Psoas muscle (tissue), 8 donors: ENCODE measurements around the gene OR4K2. TPM values are rescaled to one million over a fixed set of nuclear protein-coding genes. Genes with fewer than 3 reads are reported as not detected.

Experiments
- ATAC-seq, 4 donors: fragments of 200-7000 bp; cut with Tn5 transposase; one replicate each; pipeline ENCODE4 v1.9.1; 2020; ENCODE audit warnings: moderate library complexity in 3 of 4, mild to moderate bottlenecking in 2 of 4
- DNase-seq, 2 donors: peaks; one replicate each; pipeline ENCODE4 v3.0.0-alpha.2; 2020
- H3K27ac ChIP-seq: fragments of 200-600 bp; one replicate; pipeline ENCODE4 v1.8.0; 2022
- H3K27me3 ChIP-seq, 3 donors: fragments of 200-600 bp in 1 of 3; one replicate each; pipeline versions ENCODE4 v1.6.1 to v1.8.0; 2013 to 2022; ENCODE audit warnings: low read length in 2 of 3, mild to moderate bottlenecking in 2 of 3, moderate library complexity in 1 of 3; ENCODE audit not compliant: insufficient read depth in 3 of 3
- H3K36me3 ChIP-seq, 2 donors: fragments of 200-600 bp in 1 of 2; one replicate each; pipeline versions ENCODE4 v1.6.1 to v1.8.0; 2013 to 2022; ENCODE audit warnings: low read depth in 1 of 2, mild to moderate bottlenecking in 1 of 2, moderate library complexity in 1 of 2; ENCODE audit not compliant: insufficient read depth in 1 of 2
- H3K4me1 ChIP-seq: fragments of 200-600 bp; one replicate; pipeline ENCODE4 v1.8.0; 2022
- H3K4me3 ChIP-seq: fragments of 200-600 bp; one replicate; pipeline ENCODE4 v1.8.0; 2022; ENCODE audit warnings: mild to moderate bottlenecking
- H3K9me3 ChIP-seq: fragments of 200-600 bp; one replicate; pipeline ENCODE4 v1.8.0; 2022
- WGBS, 3 donors: extraction: QIAGEN DNeasy Blood & Tissue Kit; methylation state at CpG; one replicate each; pipeline versions ENCODE4 v1.1.6 to v1.1.7; 2013; 5-methylcytosine and 5-hydroxymethylcytosine counted together
- intact Hi-C, 2 donors: fragments of 100-400 bp; cut with DNase I; formaldehyde crosslinking; loops; one replicate each; pipeline versions ENCODE4 v1.11.0 to v1.14.2; 2022
- polyA plus RNA-seq, 3 donors: library from polyadenylated mRNA; stranded (reverse); fragments of 200-250 nt; gene quantifications; one replicate each; pipeline ENCODE4 v1.2.3, GENCODE V29; 2013
- total RNA-seq, 4 donors: library from RNA; stranded (reverse); fragmentation: NEBNext Ultra II Directional in 2 of 4; extraction: Animal tissue kit (Norgen Biotek cat#: 25700) in 2 of 4; gene quantifications; one replicate each; pipeline versions ENCODE4 v1.2.1 to v1.2.4, GENCODE V29; 2021 to 2023
- TF ChIP-seq, protein P1 (sequence below): fragments of 200-600 bp; IDR thresholded peaks from one replicate; pipeline ENCODE4 v1.8.0; 2022; ENCODE audit warnings: antibody characterized with exemption
- donor health status: healthy with polysubstance abuse.
- donor health status: DM: no; HTN: no; CAD: no; lungs with moderate emphysema.
- donor health status: Bipolar disorder and iron deficiency.
- donor health status: healthy.
- donor health status: DM: yes; HTN: yes; CAD: no.
- donor health status: DM: no; HTN: no; CAD: no.
- donor health status: DM: no; HTN: no; CAD: no.
- donor health status: DM: yes; HTN: yes; CAD: no.

OR4K2 gene
- total and polyA plus RNA-seq, 7 donors: not detected

DNA sequence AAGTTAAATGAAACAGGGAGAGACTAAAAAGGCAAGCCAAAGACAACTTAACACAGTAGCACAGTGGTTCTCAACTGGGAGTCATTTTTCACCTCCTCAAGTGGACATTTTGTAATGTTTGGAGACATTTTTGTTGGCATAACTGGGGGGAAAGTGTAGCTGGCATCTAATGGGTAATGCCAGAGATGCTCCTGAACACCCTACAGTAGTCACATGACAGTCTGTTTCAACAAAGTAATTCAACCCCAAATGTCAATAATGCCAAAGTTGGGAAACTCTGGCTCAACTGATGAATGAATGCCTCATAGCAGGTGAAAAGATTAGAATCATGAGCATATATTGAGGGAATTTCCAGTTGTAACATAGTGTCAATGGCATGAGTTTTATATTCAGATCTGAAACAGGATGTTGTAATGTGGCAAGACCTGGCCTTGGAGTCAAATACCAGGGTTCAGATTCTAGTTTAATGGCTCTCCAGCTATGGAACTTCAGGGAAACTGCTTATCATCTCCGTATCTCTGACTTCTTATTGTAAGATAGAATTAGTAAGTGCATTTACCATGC, 43.1 kb downstream of the OR4K2 start:
- ATAC-seq: no peak

DNA sequence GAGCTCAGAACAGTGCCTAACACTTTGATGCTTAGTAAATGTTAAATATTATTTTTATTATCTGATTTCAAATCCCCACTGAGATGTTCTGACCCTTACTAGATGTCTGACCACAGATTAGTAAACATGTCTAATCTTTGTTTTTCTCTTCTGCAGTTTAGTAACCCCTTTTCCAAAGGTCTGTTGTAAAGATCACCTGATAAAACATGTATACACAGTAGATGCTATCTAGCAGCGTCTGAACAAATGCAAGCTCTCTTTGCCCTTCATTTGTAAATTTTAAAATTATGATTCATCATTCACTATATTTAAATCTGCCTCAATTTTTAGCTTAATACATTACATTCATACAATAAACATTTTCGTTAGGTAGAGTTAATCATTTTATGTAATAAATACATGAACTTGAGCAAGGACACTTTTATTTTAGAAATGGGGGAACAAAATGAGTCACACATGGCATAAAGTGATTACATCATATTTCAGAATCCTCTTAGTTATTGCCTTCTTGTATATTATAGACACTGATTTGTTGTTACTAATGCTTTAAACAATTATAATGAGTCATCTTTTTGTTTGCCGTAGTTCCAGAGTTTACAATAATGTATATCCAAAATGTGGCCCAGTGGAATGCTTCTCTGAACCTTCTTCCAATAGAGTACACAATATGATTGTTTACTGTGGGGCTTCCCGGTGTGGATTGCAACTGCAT, 43.8 kb downstream of the OR4K2 start:
- no peak for ATAC-seq
- Histone ChIP-seq H3K36me3 (no peaks in the 10 kb centered on the region), H3K27me3 (no peaks in the 10 kb centered on the region), H3K4me3 (no peak overlapping the region), H3K9me3 (no peaks in the 10 kb centered on the region), H3K27ac (no peak overlapping the region), H3K4me1 (no peaks in the 10 kb centered on the region)
- TF ChIP-seq, protein P1, sequence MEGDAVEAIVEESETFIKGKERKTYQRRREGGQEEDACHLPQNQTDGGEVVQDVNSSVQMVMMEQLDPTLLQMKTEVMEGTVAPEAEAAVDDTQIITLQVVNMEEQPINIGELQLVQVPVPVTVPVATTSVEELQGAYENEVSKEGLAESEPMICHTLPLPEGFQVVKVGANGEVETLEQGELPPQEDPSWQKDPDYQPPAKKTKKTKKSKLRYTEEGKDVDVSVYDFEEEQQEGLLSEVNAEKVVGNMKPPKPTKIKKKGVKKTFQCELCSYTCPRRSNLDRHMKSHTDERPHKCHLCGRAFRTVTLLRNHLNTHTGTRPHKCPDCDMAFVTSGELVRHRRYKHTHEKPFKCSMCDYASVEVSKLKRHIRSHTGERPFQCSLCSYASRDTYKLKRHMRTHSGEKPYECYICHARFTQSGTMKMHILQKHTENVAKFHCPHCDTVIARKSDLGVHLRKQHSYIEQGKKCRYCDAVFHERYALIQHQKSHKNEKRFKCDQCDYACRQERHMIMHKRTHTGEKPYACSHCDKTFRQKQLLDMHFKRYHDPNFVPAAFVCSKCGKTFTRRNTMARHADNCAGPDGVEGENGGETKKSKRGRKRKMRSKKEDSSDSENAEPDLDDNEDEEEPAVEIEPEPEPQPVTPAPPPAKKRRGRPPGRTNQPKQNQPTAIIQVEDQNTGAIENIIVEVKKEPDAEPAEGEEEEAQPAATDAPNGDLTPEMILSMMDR: no peak
- DNase-seq: no peak
- WGBS, 3 donors: 47 to 50% (median 49%) methylated on average over 4 of the region's 4 CpGs
- intact Hi-C loops: no loop called here

More for the DNA sequence above, 43.1 kb downstream of the OR4K2 start:
- WGBS, 3 donors: 56 to 63% (median 58%) methylated on average over 1 of the region's 1 CpG
- H3K36me3 ChIP-seq: no peaks in the 10 kb centered on the region
- TF ChIP-seq, protein P1: no peak
- no peaks in the 10 kb centered on the region for H3K9me3 ChIP-seq
- H3K27me3 ChIP-seq: no peaks in the 10 kb centered on the region
- no peak for DNase-seq
- intact Hi-C loops: no loop called here
- H3K4me1 ChIP-seq: no peaks in the 10 kb centered on the region
- no peak overlapping the region for H3K4me3 ChIP-seq
- no peak overlapping the region for H3K27ac ChIP-seq

DNA sequence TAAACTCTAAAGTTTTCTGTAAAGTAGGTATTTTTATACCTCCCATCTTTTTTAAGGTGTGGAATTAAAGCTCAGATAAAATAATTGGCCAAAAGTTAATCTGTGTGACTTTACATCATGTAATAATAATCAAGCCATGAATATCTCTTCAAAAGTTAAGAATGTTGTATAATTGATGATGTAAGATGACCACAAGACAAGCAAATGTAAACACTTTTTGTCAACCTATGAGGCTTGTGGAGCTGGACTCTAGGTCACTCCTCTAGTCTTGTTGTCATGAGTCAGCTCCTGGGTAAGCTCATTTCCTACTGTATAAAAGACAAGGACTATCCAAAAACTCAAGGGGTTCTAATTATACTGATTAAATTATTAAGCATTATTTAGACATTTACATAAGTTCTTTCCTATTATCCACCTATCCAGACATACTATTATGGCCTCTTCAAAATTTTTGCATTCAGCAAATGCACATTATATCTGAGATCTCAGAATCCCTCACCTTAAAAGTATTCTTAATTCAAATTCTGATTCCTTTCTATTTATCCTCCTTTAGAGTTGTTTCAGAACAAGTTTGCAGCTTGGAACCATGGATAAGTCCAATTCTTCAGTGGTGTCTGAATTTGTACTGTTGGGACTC, 45.2 kb downstream of the OR4K2 start, which contains the start of gene OR4K5:
Gene OR4K5 (plus strand): TSS at position 587 of the 637 bp plus-strand sequence. CDS start 0 bp downstream, at position 587.
- Histone ChIP-seq H3K27ac (no peak within 1 kb of the TSS), H3K4me1 (no peaks in the 10 kb centered on the region), H3K27me3 (no peaks in the 10 kb centered on the region), H3K9me3 (no peaks in the 10 kb centered on the region), H3K4me3 (no peak within 1 kb of the TSS), H3K36me3 (no peaks in the 10 kb centered on the region)
- TF ChIP-seq, protein P1: no peak
- ATAC-seq: no peak
- DNase-seq: no peak
- intact Hi-C loops: no loop called here

DNA sequence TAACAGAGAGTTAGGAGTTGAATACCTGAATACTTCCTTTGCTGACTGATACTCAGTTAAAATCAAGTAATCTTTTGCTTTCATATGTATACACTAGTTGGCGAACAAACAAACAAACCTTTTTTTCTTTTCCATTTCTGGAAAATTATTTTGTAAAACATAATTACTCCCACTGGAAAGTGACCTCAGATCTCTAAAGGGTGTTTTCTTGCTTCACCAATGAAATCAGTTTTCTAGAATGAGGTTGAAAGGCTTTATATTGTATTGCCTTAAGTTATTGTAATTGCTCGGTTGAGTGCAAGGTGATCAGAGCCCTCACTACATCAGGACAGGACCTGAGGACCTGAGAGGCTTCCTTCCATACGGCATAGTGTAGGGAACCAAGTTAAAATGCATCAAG, 55.7 kb downstream of the OR4K2 start, which contains the start of gene OR4K1:
Gene OR4K1 (plus strand): TSS at position 301 of the 400 bp plus-strand sequence. CDS start 4,750 bp downstream, outside the sequence.
- intact Hi-C loops: no loop called here
- H3K4me3 ChIP-seq: no peak within 1 kb of the TSS
- TF ChIP-seq, protein P1: no peak
- no peaks in the 10 kb centered on the region for H3K4me1 ChIP-seq
- H3K27ac ChIP-seq: no peak within 1 kb of the TSS
- no peak for ATAC-seq
- no peak for DNase-seq
- no peaks in the 10 kb centered on the region for H3K27me3 ChIP-seq
- 50 to 58% (median 57%) methylated on average over 3 of the region's 3 CpGs for WGBS, 3 donors
- no peaks in the 10 kb centered on the region for H3K9me3 ChIP-seq
- no peaks in the 10 kb centered on the region for H3K36me3 ChIP-seq

Other genes starting within 250 kb of the OR4K2 start
- not detected for gene OR11H2, start 161.3 kb upstream of the OR4K2 start, total RNA-seq
- not detected for gene OR11H2, start 161.3 kb upstream of the OR4K2 start, polyA plus RNA-seq
- gene OR4Q3, start 131.6 kb upstream of the OR4K2 start, total RNA-seq: not detected
- not detected for gene OR4Q3, start 131.6 kb upstream of the OR4K2 start, polyA plus RNA-seq
- not detected for gene OR4M1, start 101.6 kb upstream of the OR4K2 start, total RNA-seq
- not detected for gene OR4M1, start 101.6 kb upstream of the OR4K2 start, polyA plus RNA-seq
- not detected for gene OR4N2, start 71.4 kb upstream of the OR4K2 start, total RNA-seq
- gene OR4N2, start 71.4 kb upstream of the OR4K2 start, polyA plus RNA-seq: not detected
- not detected for gene OR4K5, start 45.5 kb downstream of the OR4K2 start, total RNA-seq
- gene OR4K5, start 45.5 kb downstream of the OR4K2 start, polyA plus RNA-seq: not detected
- not detected for gene OR4K1, start 55.8 kb downstream of the OR4K2 start, total RNA-seq
- not detected for gene OR4K1, start 55.8 kb downstream of the OR4K2 start, polyA plus RNA-seq
- not detected for gene OR4K15, start 100.4 kb downstream of the OR4K2 start, total RNA-seq
- not detected for gene OR4K15, start 100.4 kb downstream of the OR4K2 start, polyA plus RNA-seq
- not detected for gene OR4Q2, start 127.0 kb downstream of the OR4K2 start, total RNA-seq
- gene OR4Q2, start 127.0 kb downstream of the OR4K2 start, polyA plus RNA-seq: not detected
- not detected for gene OR4K14, start 144.2 kb downstream of the OR4K2 start, total RNA-seq
- gene OR4K14, start 144.2 kb downstream of the OR4K2 start, polyA plus RNA-seq: not detected
- gene OR4K13, start 160.9 kb downstream of the OR4K2 start, total RNA-seq: not detected
- not detected for gene OR4K13, start 160.9 kb downstream of the OR4K2 start, polyA plus RNA-seq
- gene OR4L1, start 184.9 kb downstream of the OR4K2 start, total RNA-seq: not detected
- not detected for gene OR4L1, start 184.9 kb downstream of the OR4K2 start, polyA plus RNA-seq
- not detected for gene OR4K17, start 235.6 kb downstream of the OR4K2 start, total RNA-seq
- gene OR4K17, start 235.6 kb downstream of the OR4K2 start, polyA plus RNA-seq: not detected